Activated naive CD8-positive, alpha-beta T cell (primary cell): Measurements from ENCODE around the gene ADAM23.

Experiments
- H3K27ac Mint-ChIP-seq: one replicate; pipeline ENCODE4 v1.8.0; 2021; ENCODE audit warnings: mixed read lengths
- H3K27me3 Mint-ChIP-seq: one replicate; pipeline ENCODE4 v1.8.0; 2021; ENCODE audit warnings: mixed read lengths
- H3K36me3 Mint-ChIP-seq: one replicate; pipeline ENCODE4 v1.8.0; 2021; ENCODE audit warnings: mixed read lengths
- H3K4me1 Mint-ChIP-seq: one replicate; pipeline ENCODE4 v1.8.0; 2021; ENCODE audit warnings: low read depth, mixed read lengths
- H3K4me3 Mint-ChIP-seq: one replicate; pipeline ENCODE4 v1.8.0; 2021; ENCODE audit warnings: mild to moderate bottlenecking, mixed read lengths
- H3K9me3 Mint-ChIP-seq: one replicate; pipeline ENCODE4 v1.8.0; 2021; ENCODE audit warnings: low read depth, mixed read lengths

ADAM23 gene

DNA sequence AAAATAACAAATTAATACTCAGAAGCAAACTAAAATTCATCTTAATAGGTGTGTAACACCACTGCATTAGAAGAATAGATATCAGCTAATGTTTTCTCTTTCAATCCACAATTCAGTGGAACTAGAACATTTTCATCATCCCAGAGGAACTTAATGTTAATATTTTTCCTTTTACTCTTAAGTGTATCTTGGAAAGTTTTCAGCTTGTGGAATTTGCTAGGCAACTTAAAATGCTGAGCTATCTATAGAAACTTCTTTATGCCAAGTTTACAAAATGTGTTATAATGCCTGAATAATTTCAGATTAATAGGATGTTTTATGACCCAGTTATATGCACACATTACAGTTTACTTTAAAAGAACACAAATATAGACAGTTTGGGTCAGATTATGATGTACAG lies 112.4 kb downstream of the ADAM23 start:
- peaks cover 10% of the 10 kb centered on the region for H3K4me1 Mint-ChIP-seq
- no peak overlapping the region for H3K27ac Mint-ChIP-seq
- H3K4me3 Mint-ChIP-seq: no peak overlapping the region
- no peaks in the 10 kb centered on the region for H3K36me3 Mint-ChIP-seq
- peaks cover 1% of the 10 kb centered on the region for H3K27me3 Mint-ChIP-seq
- no peaks in the 10 kb centered on the region for H3K9me3 Mint-ChIP-seq

DNA sequence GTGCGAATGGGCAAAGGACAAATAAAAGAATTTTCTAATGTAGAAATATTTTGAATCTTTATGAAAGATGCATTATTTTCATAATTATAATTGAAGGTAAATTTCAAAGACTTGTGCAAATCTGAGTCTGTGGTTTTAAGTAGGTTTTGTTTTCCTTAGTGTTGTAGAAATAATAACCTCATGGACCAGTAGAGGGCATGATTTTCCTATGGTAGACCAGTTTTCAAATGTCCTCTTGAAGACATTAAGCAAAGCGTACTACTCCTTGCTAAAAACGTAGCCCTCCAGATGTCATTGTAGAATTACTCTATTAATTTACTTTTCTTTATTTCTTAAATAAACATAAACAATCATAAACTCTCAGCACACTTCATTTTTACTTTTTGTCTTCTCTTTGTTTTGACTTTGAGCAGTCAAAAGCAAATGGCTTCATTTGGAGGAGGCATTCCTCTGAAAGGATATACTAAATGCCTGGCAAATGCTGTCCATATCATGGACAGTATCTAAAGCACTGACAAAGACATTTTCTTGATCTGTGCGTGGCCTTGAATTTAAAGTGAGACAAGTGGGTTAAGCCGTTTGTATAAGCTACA lies 113.1 kb downstream of the ADAM23 start:
- Mint-ChIP-seq H3K4me1 (peaks cover 10% of the 10 kb centered on the region), H3K27me3 (peaks cover 1% of the 10 kb centered on the region), H3K4me3 (no peak overlapping the region), H3K9me3 (no peaks in the 10 kb centered on the region), H3K27ac (no peak overlapping the region), H3K36me3 (no peaks in the 10 kb centered on the region)

DNA sequence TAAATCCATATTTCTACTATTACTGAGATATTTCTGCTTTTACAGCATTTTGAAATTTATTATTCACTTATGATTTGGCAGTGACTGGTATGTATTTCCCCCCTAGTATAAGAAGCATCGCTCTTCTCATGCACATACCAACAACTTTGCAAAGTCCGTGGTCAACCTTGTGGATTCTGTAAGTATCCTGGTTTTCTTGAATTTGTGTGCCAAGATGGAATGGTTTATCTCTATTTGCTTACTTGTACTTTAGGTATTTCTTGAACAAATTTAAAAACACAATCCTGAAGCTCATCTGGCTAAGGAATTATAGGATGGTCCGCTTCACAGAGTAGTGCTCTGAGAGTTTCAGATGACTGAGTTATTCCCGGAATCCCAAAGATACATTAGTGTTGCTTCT lies 114.0 kb downstream of the ADAM23 start:
- H3K36me3 Mint-ChIP-seq: no peaks in the 10 kb centered on the region
- H3K27me3 Mint-ChIP-seq: peaks cover 1% of the 10 kb centered on the region
- H3K9me3 Mint-ChIP-seq: no peaks in the 10 kb centered on the region
- peaks cover 10% of the 10 kb centered on the region for H3K4me1 Mint-ChIP-seq
- H3K4me3 Mint-ChIP-seq: no peak overlapping the region
- H3K27ac Mint-ChIP-seq: no peak overlapping the region

DNA sequence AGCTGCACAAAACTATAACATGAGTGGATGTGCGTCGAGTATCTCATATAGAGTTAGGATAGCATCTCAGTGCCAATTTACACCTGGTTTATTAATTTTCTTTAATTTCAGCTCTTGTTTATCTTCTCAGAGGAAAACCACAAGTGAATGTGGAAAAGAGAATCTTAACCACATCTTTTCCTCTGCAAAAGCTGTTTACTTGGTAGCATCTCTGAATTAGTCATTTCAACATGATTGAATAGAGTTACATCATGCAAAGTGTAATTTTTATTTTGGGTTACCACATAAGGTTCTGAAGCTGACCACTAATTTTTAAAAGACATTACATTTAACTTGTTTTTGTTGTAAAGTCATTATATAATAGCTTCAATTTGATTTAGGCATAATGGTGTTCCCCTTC lies 115.2 kb downstream of the ADAM23 start:
- H3K27ac Mint-ChIP-seq: no peak overlapping the region
- no peak overlapping the region for H3K4me3 Mint-ChIP-seq
- peaks cover 10% of the 10 kb centered on the region for H3K4me1 Mint-ChIP-seq
- H3K27me3 Mint-ChIP-seq: peaks cover 1% of the 10 kb centered on the region
- H3K36me3 Mint-ChIP-seq: no peaks in the 10 kb centered on the region
- H3K9me3 Mint-ChIP-seq: no peaks in the 10 kb centered on the region

DNA sequence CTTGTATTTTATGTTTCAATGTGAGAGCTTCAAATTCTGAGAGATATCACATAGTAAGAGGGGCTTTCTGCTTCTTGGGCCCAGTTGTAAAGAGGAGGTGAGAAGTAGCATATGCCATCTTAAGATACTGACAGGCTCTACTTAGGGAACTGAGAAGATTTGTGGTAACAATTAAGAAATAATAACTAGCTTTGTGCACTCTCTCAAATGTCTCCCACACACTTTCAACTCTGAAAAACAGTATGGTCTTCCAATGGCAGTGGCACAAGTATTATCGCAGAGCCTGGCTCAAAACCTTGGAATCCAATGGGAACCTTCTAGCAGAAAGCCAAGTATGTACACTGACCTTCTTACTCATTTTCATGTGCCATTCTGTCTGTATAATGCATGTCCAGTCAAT lies 118.6 kb downstream of the ADAM23 start:
- H3K27me3 Mint-ChIP-seq: peaks cover 5% of the 10 kb centered on the region
- no peaks in the 10 kb centered on the region for H3K9me3 Mint-ChIP-seq
- peaks cover 10% of the 10 kb centered on the region for H3K4me1 Mint-ChIP-seq
- H3K36me3 Mint-ChIP-seq: no peaks in the 10 kb centered on the region
- no peak overlapping the region for H3K4me3 Mint-ChIP-seq
- no peak overlapping the region for H3K27ac Mint-ChIP-seq

DNA sequence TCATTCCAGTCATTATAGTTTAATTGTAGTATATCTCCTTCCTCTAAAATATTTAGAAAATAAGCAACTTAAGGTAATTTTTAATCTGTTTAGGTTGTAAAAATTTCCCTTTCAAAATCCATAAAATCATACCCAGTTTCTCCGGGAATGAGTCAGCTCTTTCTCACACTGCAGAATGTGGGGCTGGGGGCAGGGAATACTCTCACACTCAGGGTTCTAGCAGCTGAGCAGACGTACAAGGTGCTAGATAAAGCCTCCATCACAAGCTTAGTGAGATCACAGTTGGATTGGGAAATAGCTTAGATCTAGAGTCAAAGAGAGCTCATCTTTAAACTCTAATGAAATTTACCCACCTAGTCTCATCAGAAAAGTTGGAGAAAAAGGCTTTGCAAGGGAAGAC lies 119.0 kb downstream of the ADAM23 start:
- Mint-ChIP-seq H3K4me3 (no peak overlapping the region), H3K36me3 (no peaks in the 10 kb centered on the region), H3K27ac (no peak overlapping the region), H3K9me3 (no peaks in the 10 kb centered on the region), H3K4me1 (peaks cover 10% of the 10 kb centered on the region), H3K27me3 (peaks cover 5% of the 10 kb centered on the region)

DNA sequence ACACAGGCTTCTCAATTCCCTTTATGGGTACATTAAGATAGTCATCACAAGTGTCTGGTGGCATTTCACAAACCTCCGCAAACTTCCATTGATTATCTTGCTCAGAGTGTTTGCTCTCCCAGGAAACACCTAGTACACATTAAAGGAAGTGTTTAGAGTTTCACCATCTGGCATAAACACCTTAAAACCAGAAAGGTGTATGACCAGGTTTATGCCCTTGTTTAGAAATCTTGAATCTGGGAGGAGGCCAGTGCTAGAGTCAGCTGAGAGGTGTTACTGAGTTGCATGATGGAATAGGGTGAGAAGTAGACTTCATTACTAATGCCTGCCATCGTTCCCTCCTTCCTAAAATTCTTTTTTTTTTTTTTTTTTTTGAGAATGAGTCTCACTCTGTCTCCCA lies 120.0 kb downstream of the ADAM23 start:
- Mint-ChIP-seq H3K9me3 (no peaks in the 10 kb centered on the region), H3K4me1 (peaks cover 7% of the 10 kb centered on the region), H3K4me3 (no peak overlapping the region)

DNA sequence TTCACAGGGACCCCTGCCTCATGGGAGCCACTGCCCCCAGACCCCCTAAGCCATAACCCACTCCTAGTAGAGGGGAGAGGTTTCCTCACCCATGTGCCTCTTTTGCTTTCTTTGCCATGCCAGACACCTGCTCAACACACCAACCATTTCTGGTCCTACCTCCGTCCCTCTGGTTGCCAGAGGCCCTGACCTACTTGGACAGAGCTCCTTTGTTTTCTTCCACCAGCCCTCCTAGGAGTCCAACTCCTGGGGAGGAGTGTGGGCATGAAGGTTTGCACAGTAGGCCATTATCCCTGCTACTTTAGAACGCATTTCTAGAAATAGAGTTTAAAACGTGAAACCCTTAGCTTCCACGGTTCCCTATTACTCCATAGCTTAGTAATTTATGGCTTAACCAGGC lies 122.3 kb downstream of the ADAM23 start:
- no peaks in the 10 kb centered on the region for H3K36me3 Mint-ChIP-seq
- no peak overlapping the region for H3K27ac Mint-ChIP-seq
- H3K4me3 Mint-ChIP-seq: no peak overlapping the region
- peaks cover 4% of the 10 kb centered on the region for H3K27me3 Mint-ChIP-seq
- H3K9me3 Mint-ChIP-seq: no peaks in the 10 kb centered on the region
- H3K4me1 Mint-ChIP-seq: no peaks in the 10 kb centered on the region

More for the DNA sequence above, 120.0 kb downstream of the ADAM23 start:
- Mint-ChIP-seq H3K36me3 (no peaks in the 10 kb centered on the region), H3K27me3 (peaks cover 5% of the 10 kb centered on the region), H3K27ac (no peak overlapping the region)

DNA sequence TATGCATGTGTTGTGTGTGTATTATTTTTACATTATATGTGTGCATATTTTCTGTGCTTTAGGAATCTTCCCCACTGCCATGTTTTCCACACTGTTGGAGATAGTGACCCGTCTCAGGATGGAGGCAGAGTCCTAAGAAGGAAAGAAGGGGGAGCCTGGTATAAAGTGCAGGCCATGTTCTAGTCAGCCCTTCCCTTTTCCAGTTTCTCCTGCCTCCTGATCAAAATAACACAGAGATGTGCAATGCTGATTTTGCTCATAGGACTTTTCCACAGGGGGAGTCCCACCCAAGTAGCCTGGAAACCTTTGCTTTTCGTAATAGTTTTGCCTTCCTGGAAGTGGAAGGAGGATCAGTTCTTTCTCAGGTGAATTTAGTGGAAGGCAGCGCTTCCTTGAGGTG lies 126.1 kb downstream of the ADAM23 start:
- no peak overlapping the region for H3K27ac Mint-ChIP-seq
- H3K9me3 Mint-ChIP-seq: no peaks in the 10 kb centered on the region
- H3K27me3 Mint-ChIP-seq: peaks cover 8% of the 10 kb centered on the region
- no peak overlapping the region for H3K4me3 Mint-ChIP-seq
- H3K36me3 Mint-ChIP-seq: no peaks in the 10 kb centered on the region
- H3K4me1 Mint-ChIP-seq: no peaks in the 10 kb centered on the region

DNA sequence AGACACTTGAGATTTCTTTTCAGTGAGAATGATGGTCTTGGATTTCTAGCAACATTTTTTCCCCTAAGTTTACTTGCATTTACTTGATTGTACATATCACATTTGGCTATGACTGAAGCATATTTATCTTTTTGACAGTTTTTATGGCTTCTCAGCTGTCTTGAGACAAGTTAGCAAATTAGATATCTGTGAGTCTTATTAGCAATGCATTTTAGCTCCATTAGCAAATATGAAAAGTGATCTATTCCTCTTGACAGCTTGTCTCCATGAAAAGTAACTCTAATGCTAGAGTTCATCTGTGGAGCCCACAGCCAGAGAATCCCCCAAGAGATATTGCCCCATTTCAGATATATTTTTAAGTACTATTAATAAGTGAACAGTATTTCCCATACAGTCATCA lies 126.9 kb downstream of the ADAM23 start:
- Mint-ChIP-seq H3K36me3 (no peaks in the 10 kb centered on the region), H3K9me3 (no peaks in the 10 kb centered on the region), H3K4me1 (no peaks in the 10 kb centered on the region), H3K27ac (no peak overlapping the region), H3K27me3 (peaks cover 8% of the 10 kb centered on the region), H3K4me3 (no peak overlapping the region)

DNA sequence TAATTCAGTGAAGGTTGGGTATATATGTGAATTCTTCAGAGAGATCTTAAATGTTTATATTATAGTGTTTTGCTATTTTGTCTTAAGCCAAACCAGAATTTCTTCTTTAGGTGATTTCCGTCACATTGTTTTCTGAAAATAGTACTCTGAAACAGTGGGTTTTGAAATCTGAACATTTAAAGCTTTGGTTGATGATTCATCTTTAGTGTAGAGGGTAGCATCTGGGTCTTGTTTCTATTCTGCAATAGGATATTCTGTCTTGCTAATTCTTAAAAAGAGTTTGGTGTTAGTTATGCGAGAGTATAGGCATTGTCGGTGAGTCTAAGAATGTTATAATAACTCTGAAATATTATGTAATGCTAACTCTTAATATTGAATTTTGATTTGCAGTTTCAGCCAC lies 129.4 kb downstream of the ADAM23 start:
- no peak overlapping the region for H3K4me3 Mint-ChIP-seq
- peaks cover 6% of the 10 kb centered on the region for H3K27me3 Mint-ChIP-seq
- no peaks in the 10 kb centered on the region for H3K4me1 Mint-ChIP-seq
- no peak overlapping the region for H3K27ac Mint-ChIP-seq
- H3K9me3 Mint-ChIP-seq: no peaks in the 10 kb centered on the region
- H3K36me3 Mint-ChIP-seq: no peaks in the 10 kb centered on the region

DNA sequence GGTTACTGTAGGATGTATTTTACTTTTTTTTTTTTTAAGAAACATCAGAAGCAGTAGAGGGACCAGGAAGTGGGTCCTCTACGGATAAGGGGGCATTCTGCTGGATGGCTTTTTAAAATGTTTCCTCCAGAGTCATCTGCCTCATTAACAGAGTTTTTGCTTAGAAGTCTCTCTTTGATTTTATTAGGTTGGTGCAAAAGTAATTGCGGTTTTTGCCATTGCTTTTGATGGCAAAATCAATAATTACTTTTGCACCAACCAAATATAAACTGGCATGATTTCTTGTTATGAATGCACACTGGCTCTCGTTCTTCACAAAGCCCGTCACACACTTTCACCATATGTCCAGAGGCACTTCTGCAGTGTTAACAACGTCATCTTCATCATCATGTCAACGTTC lies 130.5 kb downstream of the ADAM23 start:
- Mint-ChIP-seq H3K4me1 (no peaks in the 10 kb centered on the region), H3K4me3 (no peak overlapping the region), H3K27me3 (peaks cover 9% of the 10 kb centered on the region), H3K27ac (no peak overlapping the region), H3K9me3 (peaks cover 6% of the 10 kb centered on the region), H3K36me3 (peaks cover 3% of the 10 kb centered on the region)

DNA sequence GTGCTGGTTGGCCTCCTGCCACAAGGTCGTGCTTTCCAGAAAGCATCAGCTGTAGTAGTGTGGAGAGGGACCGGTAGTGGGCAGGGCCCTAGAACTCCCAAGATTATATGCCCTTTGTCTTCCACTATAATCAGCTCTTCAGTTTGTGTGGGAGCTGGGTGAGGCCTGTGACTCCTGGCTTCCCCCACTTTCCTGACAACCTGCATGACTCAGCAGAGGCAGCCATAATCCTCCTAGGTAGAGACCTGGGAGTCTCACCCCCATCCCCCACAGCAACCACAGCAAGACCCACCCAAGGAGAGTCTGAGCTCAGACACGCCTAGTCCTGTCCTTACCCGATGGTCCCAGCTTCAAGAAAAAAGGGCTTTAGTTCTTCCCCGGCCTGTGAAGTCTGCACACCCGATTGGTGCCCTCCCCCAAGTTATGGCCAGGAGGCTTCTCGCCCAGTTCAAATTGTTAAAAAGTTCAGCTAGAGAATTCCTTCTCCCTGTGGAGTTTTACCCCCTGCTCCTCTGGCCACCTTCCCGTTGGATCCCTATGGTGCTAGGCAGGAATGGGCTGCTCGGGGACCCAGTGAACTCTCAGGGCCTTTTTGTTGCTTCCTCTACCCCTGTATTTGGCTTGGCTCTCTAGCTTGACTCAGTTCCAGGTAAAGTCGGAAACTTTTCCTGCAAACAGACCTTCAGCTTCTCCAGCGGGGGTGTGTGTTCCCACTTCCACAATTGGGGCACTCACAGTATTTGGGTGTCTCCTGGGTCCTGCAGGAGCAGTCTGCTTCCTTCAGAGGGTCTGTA lies 141.2 kb downstream of the ADAM23 start:
- H3K36me3 Mint-ChIP-seq: no peaks in the 10 kb centered on the region
- H3K27me3 Mint-ChIP-seq: peaks cover 15% of the 10 kb centered on the region
- no peak overlapping the region for H3K27ac Mint-ChIP-seq
- H3K4me3 Mint-ChIP-seq: no peak overlapping the region
- H3K4me1 Mint-ChIP-seq: no peaks in the 10 kb centered on the region
- no peaks in the 10 kb centered on the region for H3K9me3 Mint-ChIP-seq

DNA sequence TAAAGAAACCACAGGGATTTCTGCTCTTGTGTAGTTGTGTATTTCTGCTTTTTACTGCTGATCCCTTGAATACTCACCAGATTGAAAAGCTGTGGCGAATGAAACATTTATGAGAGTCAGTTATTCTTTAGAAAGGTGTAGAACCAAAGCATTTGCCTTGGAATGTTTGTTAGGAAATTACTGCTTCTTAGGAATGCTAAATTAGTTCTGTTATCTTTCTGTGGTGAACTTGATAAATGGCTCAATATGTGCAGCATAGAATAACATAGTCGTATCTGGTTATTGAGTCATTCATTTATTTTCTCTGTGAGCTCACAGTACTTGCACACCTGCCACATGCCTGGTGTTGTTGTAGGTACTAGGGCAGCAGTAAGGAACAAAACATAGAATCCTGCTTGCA lies 142.0 kb downstream of the ADAM23 start:
- Mint-ChIP-seq H3K27me3 (peaks cover 15% of the 10 kb centered on the region), H3K36me3 (no peaks in the 10 kb centered on the region), H3K4me1 (no peaks in the 10 kb centered on the region), H3K9me3 (no peaks in the 10 kb centered on the region), H3K27ac (no peak overlapping the region), H3K4me3 (no peak overlapping the region)

DNA sequence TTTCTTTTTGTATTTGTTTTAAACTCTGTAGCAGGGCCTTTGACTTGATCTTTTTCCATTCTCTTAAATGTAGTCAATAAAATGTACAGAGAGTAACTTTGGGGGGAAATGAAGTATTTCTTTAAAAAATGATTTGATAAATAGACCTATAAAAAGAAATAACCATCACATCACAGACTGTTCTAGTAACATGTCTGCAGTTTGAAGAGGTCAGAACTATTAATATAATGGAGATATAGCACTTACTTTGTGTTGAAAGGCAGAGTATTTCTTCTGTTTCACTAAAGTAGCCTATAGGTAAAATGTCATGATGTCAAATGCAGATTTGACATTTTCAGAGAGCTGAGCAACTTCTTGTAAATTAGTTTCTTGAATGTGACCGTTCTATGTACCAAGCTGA lies 143.3 kb downstream of the ADAM23 start:
- H3K27ac Mint-ChIP-seq: no peak overlapping the region

DNA sequence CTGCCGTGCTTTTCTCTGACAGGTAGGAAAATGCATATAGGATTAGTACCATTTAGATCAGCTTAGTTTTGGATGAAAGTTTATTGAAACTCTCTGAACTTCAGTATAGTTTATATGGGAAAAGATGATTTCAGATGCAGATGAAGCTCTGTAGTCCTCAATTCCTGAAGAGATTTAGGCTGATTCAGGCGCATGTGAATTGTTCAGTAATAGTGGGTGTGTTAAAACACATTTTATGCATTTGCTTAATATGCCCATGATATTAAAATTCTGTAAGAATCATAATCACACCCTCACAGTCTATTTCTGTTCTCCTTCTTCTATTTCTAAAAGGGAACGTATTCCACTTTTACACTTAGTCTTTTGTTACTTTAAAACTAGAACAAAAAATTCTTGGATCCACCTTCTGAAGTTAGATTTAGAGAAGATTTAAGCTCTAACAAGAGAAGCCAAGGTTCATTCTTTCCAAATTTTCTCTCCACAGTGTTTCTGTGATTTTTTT lies 154.4 kb downstream of the ADAM23 start:
- no peaks in the 10 kb centered on the region for H3K9me3 Mint-ChIP-seq
- no peaks in the 10 kb centered on the region for H3K4me1 Mint-ChIP-seq
- no peak overlapping the region for H3K4me3 Mint-ChIP-seq
- H3K36me3 Mint-ChIP-seq: no peaks in the 10 kb centered on the region
- H3K27me3 Mint-ChIP-seq: no peaks in the 10 kb centered on the region
- H3K27ac Mint-ChIP-seq: no peak overlapping the region

More for the DNA sequence above, 143.3 kb downstream of the ADAM23 start:
- Mint-ChIP-seq H3K9me3 (no peaks in the 10 kb centered on the region), H3K27me3 (peaks cover 11% of the 10 kb centered on the region), H3K36me3 (no peaks in the 10 kb centered on the region), H3K4me3 (no peak overlapping the region), H3K4me1 (no peaks in the 10 kb centered on the region)
